ENCODE measurements around the gene CLCN3.

DNA sequence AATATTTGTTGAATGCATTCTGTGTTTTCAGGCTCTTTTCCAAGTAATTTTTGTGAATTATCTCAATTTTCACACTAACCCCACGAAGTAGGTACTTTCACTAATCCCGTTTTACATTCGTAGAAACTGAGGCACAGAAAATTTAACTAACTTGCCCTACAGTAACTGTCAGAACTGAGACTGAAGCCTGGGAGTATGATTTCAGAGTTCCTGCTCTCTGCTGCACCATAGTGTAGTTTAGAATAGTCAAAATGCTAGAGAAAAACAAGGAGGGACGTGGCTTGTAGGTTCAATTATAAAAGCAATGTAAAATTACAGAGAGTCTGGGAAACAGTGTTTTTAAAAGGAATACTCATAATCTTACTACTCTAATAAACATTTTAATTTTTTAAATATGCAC is 2.2 kb downstream of the CLCN3 start:
- TF ChIP-seq, protein P1, sequence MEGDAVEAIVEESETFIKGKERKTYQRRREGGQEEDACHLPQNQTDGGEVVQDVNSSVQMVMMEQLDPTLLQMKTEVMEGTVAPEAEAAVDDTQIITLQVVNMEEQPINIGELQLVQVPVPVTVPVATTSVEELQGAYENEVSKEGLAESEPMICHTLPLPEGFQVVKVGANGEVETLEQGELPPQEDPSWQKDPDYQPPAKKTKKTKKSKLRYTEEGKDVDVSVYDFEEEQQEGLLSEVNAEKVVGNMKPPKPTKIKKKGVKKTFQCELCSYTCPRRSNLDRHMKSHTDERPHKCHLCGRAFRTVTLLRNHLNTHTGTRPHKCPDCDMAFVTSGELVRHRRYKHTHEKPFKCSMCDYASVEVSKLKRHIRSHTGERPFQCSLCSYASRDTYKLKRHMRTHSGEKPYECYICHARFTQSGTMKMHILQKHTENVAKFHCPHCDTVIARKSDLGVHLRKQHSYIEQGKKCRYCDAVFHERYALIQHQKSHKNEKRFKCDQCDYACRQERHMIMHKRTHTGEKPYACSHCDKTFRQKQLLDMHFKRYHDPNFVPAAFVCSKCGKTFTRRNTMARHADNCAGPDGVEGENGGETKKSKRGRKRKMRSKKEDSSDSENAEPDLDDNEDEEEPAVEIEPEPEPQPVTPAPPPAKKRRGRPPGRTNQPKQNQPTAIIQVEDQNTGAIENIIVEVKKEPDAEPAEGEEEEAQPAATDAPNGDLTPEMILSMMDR (IDR thresholded peaks at IDR 0.05): no peak
- TF ChIP-seq POLR2AphosphoS5 (IDR thresholded peaks at IDR 0.05; ENCODE audit: low read depth, low read length): no peak
- TF ChIP-seq, protein P2, sequence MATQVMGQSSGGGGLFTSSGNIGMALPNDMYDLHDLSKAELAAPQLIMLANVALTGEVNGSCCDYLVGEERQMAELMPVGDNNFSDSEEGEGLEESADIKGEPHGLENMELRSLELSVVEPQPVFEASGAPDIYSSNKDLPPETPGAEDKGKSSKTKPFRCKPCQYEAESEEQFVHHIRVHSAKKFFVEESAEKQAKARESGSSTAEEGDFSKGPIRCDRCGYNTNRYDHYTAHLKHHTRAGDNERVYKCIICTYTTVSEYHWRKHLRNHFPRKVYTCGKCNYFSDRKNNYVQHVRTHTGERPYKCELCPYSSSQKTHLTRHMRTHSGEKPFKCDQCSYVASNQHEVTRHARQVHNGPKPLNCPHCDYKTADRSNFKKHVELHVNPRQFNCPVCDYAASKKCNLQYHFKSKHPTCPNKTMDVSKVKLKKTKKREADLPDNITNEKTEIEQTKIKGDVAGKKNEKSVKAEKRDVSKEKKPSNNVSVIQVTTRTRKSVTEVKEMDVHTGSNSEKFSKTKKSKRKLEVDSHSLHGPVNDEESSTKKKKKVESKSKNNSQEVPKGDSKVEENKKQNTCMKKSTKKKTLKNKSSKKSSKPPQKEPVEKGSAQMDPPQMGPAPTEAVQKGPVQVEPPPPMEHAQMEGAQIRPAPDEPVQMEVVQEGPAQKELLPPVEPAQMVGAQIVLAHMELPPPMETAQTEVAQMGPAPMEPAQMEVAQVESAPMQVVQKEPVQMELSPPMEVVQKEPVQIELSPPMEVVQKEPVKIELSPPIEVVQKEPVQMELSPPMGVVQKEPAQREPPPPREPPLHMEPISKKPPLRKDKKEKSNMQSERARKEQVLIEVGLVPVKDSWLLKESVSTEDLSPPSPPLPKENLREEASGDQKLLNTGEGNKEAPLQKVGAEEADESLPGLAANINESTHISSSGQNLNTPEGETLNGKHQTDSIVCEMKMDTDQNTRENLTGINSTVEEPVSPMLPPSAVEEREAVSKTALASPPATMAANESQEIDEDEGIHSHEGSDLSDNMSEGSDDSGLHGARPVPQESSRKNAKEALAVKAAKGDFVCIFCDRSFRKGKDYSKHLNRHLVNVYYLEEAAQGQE (IDR thresholded peaks at IDR 0.05; ENCODE audit: insufficient read depth in 1 of 2, low read depth in 2 of 2, low read length in 1 of 2): no peak
- no peak for TF ChIP-seq TCF7L2 (IDR thresholded peaks at IDR 0.05; ENCODE audit: low read depth, low read length)
- no peak for TF ChIP-seq SIN3A (IDR thresholded peaks at IDR 0.05; ENCODE audit: borderline replicate concordance, insufficient read depth, low read depth, low read length)

All from Panc1 (cell line).